ENCODE measurements around the gene ETDA. TPM values are rescaled to one million over a fixed set of nuclear protein-coding genes. Genes with fewer than 3 reads are reported as not detected.
A peak's percentile ranks its signal among the peaks of the same experiment; 100 is the strongest.
"Not testable (repeated sequence)": the region's sequence is repeated elsewhere in the genome, so short reads cannot be mapped to it uniquely, and the experiment has no call there.

The ETDA gene
- total RNA-seq = not detected

DNA sequence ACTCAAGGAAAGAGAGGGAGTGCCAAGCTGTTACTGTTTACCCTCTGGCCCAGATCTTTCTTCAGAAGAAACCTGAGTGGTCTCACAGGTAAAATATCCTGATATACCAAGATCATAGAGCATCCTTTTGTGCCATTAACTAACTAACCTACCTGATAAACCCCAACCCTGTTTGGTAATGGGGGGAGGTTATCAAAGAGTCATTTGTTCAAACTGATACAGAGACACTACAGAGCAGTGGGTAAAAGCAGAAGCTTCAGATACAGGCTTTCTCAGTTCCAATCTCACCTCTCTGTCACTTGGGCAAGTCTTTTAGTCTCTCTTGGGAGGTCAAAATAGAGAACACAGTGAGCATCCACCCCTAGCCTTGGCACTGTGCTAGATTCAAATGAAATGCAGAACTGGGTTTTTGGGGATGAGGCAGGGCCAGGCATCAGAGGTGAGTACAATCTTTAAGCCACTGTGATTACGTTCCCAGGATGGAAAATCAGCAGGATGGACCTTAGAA is at the start of gene ETDA:
ETDA (plus strand) TSS at position 51 of the 508 bp plus-strand sequence. CDS start 1,216 bp downstream, outside the sequence.
- H3K36me3 Mint-ChIP-seq (ENCODE audit: insufficient read depth); H3K27me3 Mint-ChIP-seq (ENCODE audit: low read depth): not testable (repeated sequence)

GRCh38 chrX:135206427-135206826 is 45.4 kb upstream of the ETDA start:
- H3K27me3 Mint-ChIP-seq (ENCODE audit: low read depth) = peaks cover 15% of the 10 kb centered on the region
- not testable (repeated sequence) for H3K36me3 Mint-ChIP-seq (ENCODE audit: insufficient read depth); H3K9me3 Mint-ChIP-seq; DNase-seq; ATAC-seq; H3K4me1 Mint-ChIP-seq (ENCODE audit: low read depth); H3K4me3 Mint-ChIP-seq

More for the DNA sequence above, at the start of gene ETDA:
- not testable (repeated sequence) for H3K9me3 Mint-ChIP-seq; DNase-seq; H3K4me3 Mint-ChIP-seq; H3K4me1 Mint-ChIP-seq (ENCODE audit: low read depth); ATAC-seq

DNA sequence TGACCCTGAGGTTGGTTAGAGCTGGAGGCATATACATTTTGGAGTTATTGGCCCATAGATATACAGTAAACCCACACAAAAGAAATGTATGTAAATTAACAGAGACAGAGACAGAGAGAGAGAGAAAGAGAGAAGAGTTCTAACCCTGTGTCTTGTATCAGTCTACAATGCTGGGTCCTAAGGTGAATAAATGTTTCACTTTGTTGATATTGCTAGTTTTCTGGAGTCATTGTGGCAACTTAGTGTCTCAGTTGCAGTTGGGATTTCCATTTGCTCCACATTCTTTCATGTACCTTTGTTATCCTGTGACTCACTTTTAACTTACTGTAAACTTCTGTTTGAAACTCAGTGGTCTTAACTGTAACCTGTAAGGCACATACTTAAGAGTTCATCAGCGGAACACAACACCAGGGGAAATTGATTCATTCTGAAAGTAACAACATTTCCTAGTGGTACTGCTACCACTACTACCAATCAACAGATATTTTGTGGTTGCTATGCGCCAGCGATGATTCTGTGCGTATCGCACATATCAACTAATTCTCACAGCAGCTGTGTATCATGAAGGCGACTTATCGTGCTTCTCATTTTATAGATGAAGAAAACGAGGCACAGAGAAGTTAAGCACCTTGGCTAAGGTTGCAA is 38.5 kb upstream of the ETDA start:
- no peak overlapping the region for H3K4me3 Mint-ChIP-seq
- peaks cover 2% of the 10 kb centered on the region for H3K27me3 Mint-ChIP-seq (ENCODE audit: low read depth)
- H3K36me3 Mint-ChIP-seq (ENCODE audit: insufficient read depth) = no peaks in the 10 kb centered on the region
- peaks cover 16% of the 10 kb centered on the region for H3K4me1 Mint-ChIP-seq (ENCODE audit: low read depth)
- DNase-seq (no peak), ATAC-seq (peak; percentile 81 to 88)
- no peaks in the 10 kb centered on the region for H3K9me3 Mint-ChIP-seq

- not testable (repeated sequence) for H3K4me3 Mint-ChIP-seq; H3K4me1 Mint-ChIP-seq (ENCODE audit: low read depth); DNase-seq; H3K27me3 Mint-ChIP-seq (ENCODE audit: low read depth); H3K36me3 Mint-ChIP-seq (ENCODE audit: insufficient read depth); ATAC-seq; H3K9me3 Mint-ChIP-seq
Measured at GRCh38 chrX:135245989-135246388, 5.9 kb upstream of the ETDA start.

DNA sequence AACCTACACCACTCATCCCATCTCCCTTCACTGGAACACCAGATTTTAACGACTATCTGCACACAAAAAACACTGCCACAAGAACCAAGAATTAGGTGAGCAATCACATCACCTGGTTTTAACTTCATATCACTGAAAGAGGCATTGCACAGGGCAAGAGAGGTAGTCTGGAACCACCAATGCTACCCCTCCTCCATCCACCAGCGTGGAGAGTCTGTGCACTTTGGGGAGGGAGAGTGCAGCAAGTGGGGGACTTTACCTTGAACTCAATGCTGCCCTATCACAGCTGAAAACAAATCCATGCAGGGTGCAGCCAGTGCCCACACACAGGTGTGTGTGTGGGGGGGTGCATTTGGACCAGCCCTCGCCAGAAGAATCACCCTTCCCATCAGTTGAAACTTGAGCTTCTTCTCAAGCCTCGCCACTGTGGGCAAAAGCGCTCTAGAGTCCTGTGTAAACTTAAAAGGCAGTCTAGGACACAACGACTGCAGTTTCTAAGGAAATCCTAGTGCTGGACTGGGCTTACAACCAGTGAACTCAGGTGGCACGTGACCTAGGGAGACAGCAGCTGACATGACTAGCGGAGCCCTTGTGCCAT is 4.3 kb downstream of the ETDA start:
- H3K27me3 Mint-ChIP-seq (ENCODE audit: low read depth); H3K4me3 Mint-ChIP-seq; ATAC-seq; H3K9me3 Mint-ChIP-seq; H3K36me3 Mint-ChIP-seq (ENCODE audit: insufficient read depth); H3K4me1 Mint-ChIP-seq (ENCODE audit: low read depth); DNase-seq: not testable (repeated sequence)

GRCh38 chrX:135256923-135257322 is 5.1 kb downstream of the ETDA start:
- Mint-ChIP-seq H3K4me1 (ENCODE audit: low read depth) (no peaks in the 10 kb centered on the region), H3K9me3 (no peaks in the 10 kb centered on the region), H3K4me3 (no peak overlapping the region), H3K27me3 (ENCODE audit: low read depth) (no peaks in the 10 kb centered on the region), H3K36me3 (ENCODE audit: insufficient read depth) (no peaks in the 10 kb centered on the region)
- DNase-seq = no peak
- ATAC-seq = no peak

- no peaks in the 10 kb centered on the region for H3K9me3 Mint-ChIP-seq
- H3K27me3 Mint-ChIP-seq (ENCODE audit: low read depth) = peaks cover 2% of the 10 kb centered on the region
- DNase-seq (no peak), ATAC-seq (no peak)
- no peak overlapping the region for H3K4me3 Mint-ChIP-seq
- no peaks in the 10 kb centered on the region for H3K4me1 Mint-ChIP-seq (ENCODE audit: low read depth)
- H3K36me3 Mint-ChIP-seq (ENCODE audit: insufficient read depth) = no peaks in the 10 kb centered on the region
Measured at GRCh38 chrX:135257469-135257868, 5.6 kb downstream of the ETDA start.

GRCh38 chrX:135260976-135261375 is 9.1 kb downstream of the ETDA start:
- not testable (repeated sequence) for ATAC-seq; H3K27me3 Mint-ChIP-seq (ENCODE audit: low read depth); H3K4me3 Mint-ChIP-seq; DNase-seq; H3K36me3 Mint-ChIP-seq (ENCODE audit: insufficient read depth); H3K9me3 Mint-ChIP-seq; H3K4me1 Mint-ChIP-seq (ENCODE audit: low read depth)

DNA sequence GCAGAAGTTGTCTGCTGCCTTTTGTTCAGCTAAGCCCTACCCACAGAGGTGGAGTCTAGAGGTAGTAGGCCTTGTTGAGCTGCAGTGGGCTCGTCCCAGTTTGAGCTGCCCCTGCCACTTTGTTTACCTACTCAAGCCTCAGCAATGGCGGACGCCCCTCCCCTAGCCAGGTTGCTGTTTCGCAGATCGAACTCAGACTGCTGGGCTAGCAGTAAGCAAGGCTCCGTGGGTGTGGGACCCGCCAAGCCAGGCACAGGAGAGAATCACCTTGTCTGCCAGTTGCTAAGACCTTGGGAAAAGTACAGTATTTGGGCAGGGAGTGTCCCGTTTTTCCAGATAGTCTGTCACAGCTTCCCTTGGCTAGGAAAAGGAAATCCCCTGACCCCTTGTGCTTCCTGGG is 11.5 kb downstream of the ETDA start:
- H3K4me1 Mint-ChIP-seq (ENCODE audit: low read depth); ATAC-seq; H3K36me3 Mint-ChIP-seq (ENCODE audit: insufficient read depth); H3K4me3 Mint-ChIP-seq; H3K9me3 Mint-ChIP-seq; DNase-seq; H3K27me3 Mint-ChIP-seq (ENCODE audit: low read depth): not testable (repeated sequence)

DNA sequence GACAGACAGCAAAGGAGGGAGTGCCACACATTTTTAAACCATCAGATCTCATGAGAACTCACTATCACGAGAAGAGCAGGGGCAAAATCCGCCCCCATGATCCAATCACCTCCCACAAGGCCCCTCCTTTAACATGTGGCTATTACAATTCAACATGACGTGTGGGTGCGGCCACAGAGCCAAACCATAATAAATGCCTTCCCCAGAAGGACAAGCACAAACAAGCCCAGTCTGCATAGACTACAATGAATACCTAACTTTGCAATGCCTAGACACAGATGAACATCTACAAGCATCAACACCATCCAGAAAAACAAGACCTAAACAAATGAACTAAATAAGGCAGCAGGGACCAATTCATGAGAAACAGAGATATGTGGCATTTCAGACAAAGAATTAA is 12.3 kb downstream of the ETDA start:
- H3K9me3 Mint-ChIP-seq = peaks cover 11% of the 10 kb centered on the region
- ATAC-seq = no peak
- no peaks in the 10 kb centered on the region for H3K4me1 Mint-ChIP-seq (ENCODE audit: low read depth)
- no peak for DNase-seq
- H3K27me3 Mint-ChIP-seq (ENCODE audit: low read depth) = peaks cover 9% of the 10 kb centered on the region
- H3K36me3 Mint-ChIP-seq (ENCODE audit: insufficient read depth) = no peaks in the 10 kb centered on the region
- H3K4me3 Mint-ChIP-seq = no peak overlapping the region

GRCh38 chrX:135273162-135273561 is 21.3 kb downstream of the ETDA start:
- DNase-seq = no peak
- Mint-ChIP-seq H3K4me3 (no peak overlapping the region), H3K27me3 (ENCODE audit: low read depth) (no peaks in the 10 kb centered on the region), H3K4me1 (ENCODE audit: low read depth) (no peaks in the 10 kb centered on the region), H3K36me3 (ENCODE audit: insufficient read depth) (no peaks in the 10 kb centered on the region), H3K9me3 (peaks cover 8% of the 10 kb centered on the region)
- ATAC-seq = no peak

DNA sequence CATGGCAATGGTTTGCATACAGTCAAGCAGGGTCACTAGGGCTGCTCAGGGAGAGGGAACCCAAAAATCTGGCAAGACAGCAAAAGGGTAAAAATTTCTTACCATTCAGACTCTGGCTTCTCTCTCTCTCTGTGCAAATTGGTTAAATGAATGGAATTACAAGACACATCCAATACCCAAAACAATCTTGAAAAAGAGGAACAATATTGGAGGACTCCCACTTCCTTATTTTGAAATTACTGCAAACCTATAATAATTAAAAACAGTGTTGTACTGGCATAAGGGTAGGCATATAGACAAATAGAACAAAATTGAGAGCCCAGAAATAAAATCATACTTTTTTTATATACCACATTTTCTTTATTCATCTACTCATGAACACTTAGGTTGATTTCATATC is 24.1 kb downstream of the ETDA start:
- H3K9me3 Mint-ChIP-seq = peaks cover 15% of the 10 kb centered on the region
- no peak for DNase-seq

GRCh38 chrX:135287266-135287823 is 35.5 kb downstream of the ETDA start:
- Mint-ChIP-seq H3K36me3 (ENCODE audit: insufficient read depth) (peaks cover 26% of the 10 kb centered on the region), H3K4me3 (no peak overlapping the region), H3K9me3 (peaks cover 3% of the 10 kb centered on the region), H3K4me1 (ENCODE audit: low read depth) (no peaks in the 10 kb centered on the region), H3K27me3 (ENCODE audit: low read depth) (no peaks in the 10 kb centered on the region)
- ATAC-seq (no peak), DNase-seq (no peak)

More for the DNA sequence above, 24.1 kb downstream of the ETDA start:
- H3K27me3 Mint-ChIP-seq (ENCODE audit: low read depth) = no peaks in the 10 kb centered on the region
- no peak overlapping the region for H3K4me3 Mint-ChIP-seq
- H3K36me3 Mint-ChIP-seq (ENCODE audit: insufficient read depth) = peaks cover 2% of the 10 kb centered on the region
- no peaks in the 10 kb centered on the region for H3K4me1 Mint-ChIP-seq (ENCODE audit: low read depth)
- ATAC-seq = no peak

DNA sequence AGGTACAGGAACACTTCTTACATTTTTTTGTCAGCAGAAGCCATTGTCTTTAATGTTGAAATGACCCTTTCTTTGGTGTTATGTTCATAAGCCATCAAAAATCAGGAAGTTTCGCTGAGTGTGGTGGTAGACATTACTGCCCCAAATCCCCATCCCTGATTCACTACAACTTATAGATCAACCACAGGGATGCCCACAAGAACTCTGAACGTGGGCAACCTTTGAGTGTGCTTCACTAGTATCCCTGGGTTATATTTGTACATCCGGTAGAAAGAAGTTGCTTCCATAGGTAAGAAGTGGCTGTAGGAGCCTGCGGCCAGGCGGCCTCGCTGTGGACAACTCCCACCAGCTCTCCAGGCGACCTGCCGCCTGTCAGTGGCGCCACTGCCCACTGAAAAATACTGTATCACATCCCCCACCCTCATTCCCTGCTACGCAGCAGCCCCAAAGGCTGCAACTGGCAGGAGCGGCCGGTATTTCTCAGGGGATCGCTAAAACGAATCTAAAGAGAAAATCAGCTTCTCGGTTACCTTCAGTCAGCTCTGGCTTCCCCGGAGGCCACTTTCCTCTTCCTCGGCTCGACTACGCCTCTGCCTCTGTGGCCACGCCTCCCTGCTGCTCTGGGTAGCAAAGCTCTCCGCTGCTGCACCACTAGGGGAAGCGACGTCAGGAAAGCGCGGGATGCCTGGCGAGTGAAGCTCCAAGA is 43.5 kb downstream of the ETDA start:
- peak; percentile 52 for DNase-seq
- ATAC-seq = peak; percentile 96 to 98
- peaks cover 14% of the 10 kb centered on the region for H3K36me3 Mint-ChIP-seq (ENCODE audit: insufficient read depth)
- H3K4me3 Mint-ChIP-seq = peak overlapping the region; percentile 91
- peaks cover 11% of the 10 kb centered on the region for H3K4me1 Mint-ChIP-seq (ENCODE audit: low read depth)
- H3K9me3 Mint-ChIP-seq = peaks cover 3% of the 10 kb centered on the region
- no peaks in the 10 kb centered on the region for H3K27me3 Mint-ChIP-seq (ENCODE audit: low read depth)

Data from activated T-cell treated with anti-CD3 and anti-CD28 coated beads, Interleukin-2, amount 50 U/mL, for 4 hours (primary cell).